SK-N-SH (cell line): Measurements from ENCODE around the gene C1QC. TPM values are rescaled to one million over a fixed set of nuclear protein-coding genes. Genes with fewer than 3 reads are reported as not detected.

Source experiments
- CTCF ChIA-PET: fragments of 300-600, 350-600 bp; formaldehyde crosslinking; extraction: SDS; loops from one replicate; lab custom pipeline; 2021; lab: Yijun Ruan, JAX
- POLR2A ChIA-PET: fragments of 350-600 bp; sonication (Branson Sonifier 250); formaldehyde crosslinking; extraction: SDS; loops from one replicate; lab custom pipeline; 2020; ENCODE audit warnings: antibody characterized with exemption, inconsistent platforms; lab: Yijun Ruan, JAX
- DNase-seq: peaks from one replicate; pipeline ENCODE4 v3.0.0; 2012
- H2AFZ ChIP-seq: fragments of 200-600 bp; sonication (generic); 2 replicates; pipeline ENCODE4 v1.8.1; 2016; ENCODE audit warnings: antibody characterized with exemption, mild to moderate bottlenecking, low read depth
- H3F3A ChIP-seq: fragments of 200-600 bp; sonication (generic); replicated peaks from 2 replicates; pipeline ENCODE3; 2016; ENCODE audit warnings: antibody characterized with exemption, mild to moderate bottlenecking; ENCODE audit not compliant: insufficient read depth
- H3K27ac ChIP-seq, 2 experiments: fragments of 200-500 bp in 1 of 2; fragments of 200-600 bp in 1 of 2; sonication (Bioruptor generic) in 1 of 2; sonication (generic), shearing (Covaris generic) in 1 of 2; 2 replicates each; pipeline versions ENCODE4 v1.5.1 to v1.6.1; 2014 to 2016; ENCODE audit warnings: low read depth in 2 of 2, inconsistent platforms in 1 of 2, low read length in 1 of 2, mild to moderate bottlenecking in 1 of 2, mixed read lengths in 1 of 2
- H3K27me3 ChIP-seq: fragments of 200-600 bp; sonication (generic), shearing (Covaris generic); 2 replicates; pipeline ENCODE4 v1.6.1; 2016; ENCODE audit warnings: mixed run types; ENCODE audit not compliant: insufficient read depth
- H3K36me3 ChIP-seq, 2 experiments: fragments of 200-500 bp in 1 of 2; fragments of 200-600 bp in 1 of 2; sonication (Bioruptor generic) in 1 of 2; sonication (generic) in 1 of 2; replicated peaks in 1 of 2; 2 replicates each; pipeline versions ENCODE3 to v1.5.1; 2014 to 2016; ENCODE audit warnings: low read length in 1 of 2, mild to moderate bottlenecking in 1 of 2; ENCODE audit not compliant: insufficient read depth in 2 of 2, control insufficient read depth in 1 of 2
- H3K4me1 ChIP-seq, 2 experiments: fragments of 200-500 bp in 1 of 2; fragments of 200-600 bp in 1 of 2; sonication (Bioruptor generic) in 1 of 2; sonication (generic), shearing (Covaris generic) in 1 of 2; 2 replicates each; pipeline versions ENCODE4 v1.5.1 to v1.6.1; 2014 to 2016; ENCODE audit warnings: low read depth in 1 of 2, low read length in 1 of 2, mixed run types in 1 of 2; ENCODE audit not compliant: insufficient read depth in 2 of 2, control insufficient read depth in 1 of 2
- H3K4me2 ChIP-seq: fragments of 200-600 bp; sonication (generic), shearing (Covaris generic); 2 replicates; pipeline ENCODE4 v1.6.1; 2017; ENCODE audit warnings: mixed run types
- H3K4me3 ChIP-seq, 2 experiments: fragments of 200-500 bp in 1 of 2; fragments of 200-600 bp in 1 of 2; sonication (Bioruptor generic) in 1 of 2; sonication (generic), shearing (Covaris generic) in 1 of 2; 2 replicates each; pipeline versions ENCODE4 v1.5.1 to v1.8.1; 2014 to 2016; ENCODE audit warnings: low read depth in 2 of 2, inconsistent platforms in 1 of 2, low read length in 1 of 2, mild to moderate bottlenecking in 1 of 2, mixed read lengths in 1 of 2, moderate library complexity in 1 of 2
- H3K79me2 ChIP-seq: fragments of 200-600 bp; sonication (generic); 2 replicates; pipeline ENCODE4 v1.8.1; 2017; ENCODE audit warnings: mild to moderate bottlenecking; ENCODE audit not compliant: insufficient read depth
- H3K9ac ChIP-seq: fragments of 200-600 bp; sonication (generic); 2 replicates; pipeline ENCODE4 v1.6.1; 2017; ENCODE audit warnings: mixed run types
- H3K9me2 ChIP-seq: fragments of 200-600 bp; sonication (generic); 2 replicates; pipeline ENCODE4 v1.6.1; 2017; ENCODE audit warnings: mixed run types
- H3K9me3 ChIP-seq: fragments of 200-600 bp; sonication (generic); 2 replicates; pipeline ENCODE4 v1.6.1; 2017; ENCODE audit warnings: mixed run types, mild to moderate bottlenecking, moderate library complexity
- H4K20me1 ChIP-seq: fragments of 200-600 bp; sonication (generic); 2 replicates; pipeline ENCODE4 v1.6.1; 2017; ENCODE audit warnings: mild to moderate bottlenecking, mixed run types; ENCODE audit not compliant: insufficient read depth
- FOXJ3 ChIP-seq: sonication (generic); formaldehyde crosslinking; IDR thresholded peaks from 2 replicates; pipeline ENCODE4 v1.5.1; 2020; ENCODE audit warnings: mild to moderate bottlenecking, missing genetic modification reagents
- JUND ChIP-seq: IDR thresholded peaks from 2 replicates; pipeline ENCODE4 v1.4.0; 2012
- NFIC ChIP-seq: IDR thresholded peaks from 2 replicates; pipeline ENCODE4 v1.4.0; 2012; ENCODE audit warnings: borderline replicate concordance
- RFX5 ChIP-seq: IDR thresholded peaks from 2 replicates; pipeline ENCODE4 v1.6.1; 2012; ENCODE audit warnings: mild to moderate bottlenecking, improper control_type of control experiment, low read length
- WGBS: methylation state at CpG from one replicate; pipeline ENCODE4 v1.1.6; 2017; ENCODE audit warnings: low lambda C conversion rate; 5-methylcytosine and 5-hydroxymethylcytosine counted together
- polyA plus RNA-seq, 3 experiments: library from polyadenylated mRNA; depleted of rRNA; stranded (reverse); fragments of >200 nt; gene quantifications; 2 replicates each; pipeline ENCODE4 v1.2.3, GENCODE V29; 2012
- TF ChIP-seq, protein P1 (sequence below): fragments of 150-350 bp; IDR thresholded peaks from 2 replicates; pipeline ENCODE4 v1.6.1; 2016; ENCODE audit warnings: mild to moderate bottlenecking, low read depth, low read length
- TF ChIP-seq, protein P2 (sequence below): IDR thresholded peaks from 2 replicates; pipeline ENCODE4 v1.6.1; 2012; ENCODE audit warnings: mild to moderate bottlenecking, low read depth, low read length, moderate library complexity
- TF ChIP-seq, protein P3 (sequence below): fragments of 200-600 bp; sonication (generic); IDR thresholded peaks from 2 replicates; pipeline ENCODE4 v1.6.1; 2017; ENCODE audit warnings: antibody characterized with exemption, mild to moderate bottlenecking, moderate library complexity
- TF ChIP-seq, protein P4 (sequence below): IDR thresholded peaks from 2 replicates; pipeline ENCODE4 v1.4.0; 2012; ENCODE audit warnings: low read depth, borderline replicate concordance

Gene C1QC
- polyA plus RNA-seq, 1 of the 3 experiments (the other 2 are of a cell fraction), result not detected

DNA sequence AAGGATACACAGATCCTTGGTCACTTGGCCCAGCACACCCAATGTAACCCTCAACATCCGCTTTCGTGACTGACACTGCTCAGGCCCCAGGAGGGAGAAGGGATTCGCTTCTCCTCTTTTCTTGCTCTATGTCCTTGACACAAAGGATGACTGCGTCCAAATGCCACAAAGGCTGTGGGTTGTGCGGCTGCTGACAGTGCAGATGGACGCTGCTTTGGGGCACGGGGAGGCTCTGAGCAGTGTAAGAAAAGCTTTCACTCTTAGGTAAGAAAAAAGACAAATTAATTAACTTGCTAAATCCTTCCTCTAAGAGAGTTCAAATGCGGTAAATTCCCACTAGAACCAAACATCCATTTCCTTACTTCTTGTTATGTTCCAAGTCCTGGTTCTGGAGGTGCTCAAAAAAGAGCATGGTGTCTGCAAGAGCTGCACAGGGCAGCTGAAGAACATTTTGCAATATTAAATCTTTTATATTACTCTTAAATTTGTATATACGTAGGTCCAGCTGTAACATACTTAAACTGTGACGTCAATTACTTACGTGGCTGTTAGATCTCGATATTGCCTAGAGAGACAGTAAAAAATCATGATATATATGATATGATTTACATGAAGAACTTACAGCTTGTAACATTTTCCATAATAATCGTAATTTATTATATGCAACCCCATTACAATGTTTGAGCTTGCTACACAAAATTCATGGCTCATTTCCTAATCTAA lies 47.8 kb downstream of the C1QC start:
- Histone ChIP-seq H3K79me2 (no peaks in the 10 kb centered on the region), H3K9me2 (no peaks in the 10 kb centered on the region), H3K4me1 (peaks cover 0 to 8% of the 10 kb centered on the region in 2 experiments; a peak in 2 of 4 replicates), H3K27me3 (no peaks in the 10 kb centered on the region), H3K4me3 (no peak overlapping the region), H3K27ac (no peak overlapping the region), H4K20me1 (no peaks in the 10 kb centered on the region), H3F3A (peaks cover 17% of the 10 kb centered on the region), H3K9me3 (no peaks in the 10 kb centered on the region), H3K4me2 (no peak overlapping the region), H3K9ac (no peak overlapping the region), H3K36me3 (no peaks in the 10 kb centered on the region), H2AFZ (no peak overlapping the region)
- ChIA-PET POLR2A (no interaction called here), CTCF (interaction anchor here (0.6 to 3.7 kb wide), 7 partner anchors 9 to 273 kb away, joined by 3 to 19 read pairs (median 4); no protein-coding TSS in a partner anchor)
- 82% methylated on average over 13 of the region's 13 CpGs for WGBS
- no peak for TF ChIP-seq NFIC
- TF ChIP-seq, protein P1, sequence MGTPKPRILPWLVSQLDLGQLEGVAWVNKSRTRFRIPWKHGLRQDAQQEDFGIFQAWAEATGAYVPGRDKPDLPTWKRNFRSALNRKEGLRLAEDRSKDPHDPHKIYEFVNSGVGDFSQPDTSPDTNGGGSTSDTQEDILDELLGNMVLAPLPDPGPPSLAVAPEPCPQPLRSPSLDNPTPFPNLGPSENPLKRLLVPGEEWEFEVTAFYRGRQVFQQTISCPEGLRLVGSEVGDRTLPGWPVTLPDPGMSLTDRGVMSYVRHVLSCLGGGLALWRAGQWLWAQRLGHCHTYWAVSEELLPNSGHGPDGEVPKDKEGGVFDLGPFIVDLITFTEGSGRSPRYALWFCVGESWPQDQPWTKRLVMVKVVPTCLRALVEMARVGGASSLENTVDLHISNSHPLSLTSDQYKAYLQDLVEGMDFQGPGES, result no peak
- TF ChIP-seq, protein P2, sequence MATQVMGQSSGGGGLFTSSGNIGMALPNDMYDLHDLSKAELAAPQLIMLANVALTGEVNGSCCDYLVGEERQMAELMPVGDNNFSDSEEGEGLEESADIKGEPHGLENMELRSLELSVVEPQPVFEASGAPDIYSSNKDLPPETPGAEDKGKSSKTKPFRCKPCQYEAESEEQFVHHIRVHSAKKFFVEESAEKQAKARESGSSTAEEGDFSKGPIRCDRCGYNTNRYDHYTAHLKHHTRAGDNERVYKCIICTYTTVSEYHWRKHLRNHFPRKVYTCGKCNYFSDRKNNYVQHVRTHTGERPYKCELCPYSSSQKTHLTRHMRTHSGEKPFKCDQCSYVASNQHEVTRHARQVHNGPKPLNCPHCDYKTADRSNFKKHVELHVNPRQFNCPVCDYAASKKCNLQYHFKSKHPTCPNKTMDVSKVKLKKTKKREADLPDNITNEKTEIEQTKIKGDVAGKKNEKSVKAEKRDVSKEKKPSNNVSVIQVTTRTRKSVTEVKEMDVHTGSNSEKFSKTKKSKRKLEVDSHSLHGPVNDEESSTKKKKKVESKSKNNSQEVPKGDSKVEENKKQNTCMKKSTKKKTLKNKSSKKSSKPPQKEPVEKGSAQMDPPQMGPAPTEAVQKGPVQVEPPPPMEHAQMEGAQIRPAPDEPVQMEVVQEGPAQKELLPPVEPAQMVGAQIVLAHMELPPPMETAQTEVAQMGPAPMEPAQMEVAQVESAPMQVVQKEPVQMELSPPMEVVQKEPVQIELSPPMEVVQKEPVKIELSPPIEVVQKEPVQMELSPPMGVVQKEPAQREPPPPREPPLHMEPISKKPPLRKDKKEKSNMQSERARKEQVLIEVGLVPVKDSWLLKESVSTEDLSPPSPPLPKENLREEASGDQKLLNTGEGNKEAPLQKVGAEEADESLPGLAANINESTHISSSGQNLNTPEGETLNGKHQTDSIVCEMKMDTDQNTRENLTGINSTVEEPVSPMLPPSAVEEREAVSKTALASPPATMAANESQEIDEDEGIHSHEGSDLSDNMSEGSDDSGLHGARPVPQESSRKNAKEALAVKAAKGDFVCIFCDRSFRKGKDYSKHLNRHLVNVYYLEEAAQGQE, result no peak
- TF ChIP-seq, protein P3, sequence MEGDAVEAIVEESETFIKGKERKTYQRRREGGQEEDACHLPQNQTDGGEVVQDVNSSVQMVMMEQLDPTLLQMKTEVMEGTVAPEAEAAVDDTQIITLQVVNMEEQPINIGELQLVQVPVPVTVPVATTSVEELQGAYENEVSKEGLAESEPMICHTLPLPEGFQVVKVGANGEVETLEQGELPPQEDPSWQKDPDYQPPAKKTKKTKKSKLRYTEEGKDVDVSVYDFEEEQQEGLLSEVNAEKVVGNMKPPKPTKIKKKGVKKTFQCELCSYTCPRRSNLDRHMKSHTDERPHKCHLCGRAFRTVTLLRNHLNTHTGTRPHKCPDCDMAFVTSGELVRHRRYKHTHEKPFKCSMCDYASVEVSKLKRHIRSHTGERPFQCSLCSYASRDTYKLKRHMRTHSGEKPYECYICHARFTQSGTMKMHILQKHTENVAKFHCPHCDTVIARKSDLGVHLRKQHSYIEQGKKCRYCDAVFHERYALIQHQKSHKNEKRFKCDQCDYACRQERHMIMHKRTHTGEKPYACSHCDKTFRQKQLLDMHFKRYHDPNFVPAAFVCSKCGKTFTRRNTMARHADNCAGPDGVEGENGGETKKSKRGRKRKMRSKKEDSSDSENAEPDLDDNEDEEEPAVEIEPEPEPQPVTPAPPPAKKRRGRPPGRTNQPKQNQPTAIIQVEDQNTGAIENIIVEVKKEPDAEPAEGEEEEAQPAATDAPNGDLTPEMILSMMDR, result no peak
- TF ChIP-seq, protein P4, sequence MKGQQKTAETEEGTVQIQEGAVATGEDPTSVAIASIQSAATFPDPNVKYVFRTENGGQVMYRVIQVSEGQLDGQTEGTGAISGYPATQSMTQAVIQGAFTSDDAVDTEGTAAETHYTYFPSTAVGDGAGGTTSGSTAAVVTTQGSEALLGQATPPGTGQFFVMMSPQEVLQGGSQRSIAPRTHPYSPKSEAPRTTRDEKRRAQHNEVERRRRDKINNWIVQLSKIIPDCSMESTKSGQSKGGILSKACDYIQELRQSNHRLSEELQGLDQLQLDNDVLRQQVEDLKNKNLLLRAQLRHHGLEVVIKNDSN, result no peak
- TF ChIP-seq RFX5, result no peak
- TF ChIP-seq JUND, result no peak
- TF ChIP-seq FOXJ3, result no peak
- DNase-seq, result no peak
